Measurements from ENCODE around the gene NPAS3.

The NPAS3 gene

GRCh38 chr14:33441633-33442032 lies 503.0 kb downstream of the NPAS3 start:
- no peak overlapping the region for H3K4me3 ChIP-seq (ENCODE audit: low read depth, low read length)
- TF ChIP-seq CTCF (IDR thresholded peaks at IDR 0.05; ENCODE audit: insufficient read depth, low read depth, low read length, missing control alignments) = no peak
- DNase-seq (ENCODE audit: low read depth) = no peak

- no peak overlapping the region for H3K4me3 ChIP-seq (ENCODE audit: low read depth, low read length)
- DNase-seq (ENCODE audit: low read depth) = no peak
- TF ChIP-seq CTCF (IDR thresholded peaks at IDR 0.05; ENCODE audit: insufficient read depth, low read depth, low read length, missing control alignments) = no peak
Observed at GRCh38 chr14:33444136-33444535, 505.5 kb downstream of the NPAS3 start.

GRCh38 chr14:33449268-33449667 lies 510.6 kb downstream of the NPAS3 start:
- H3K4me3 ChIP-seq (ENCODE audit: low read depth, low read length) = no peak overlapping the region
- no peak for DNase-seq (ENCODE audit: low read depth)
- no peak for TF ChIP-seq CTCF (IDR thresholded peaks at IDR 0.05; ENCODE audit: insufficient read depth, low read depth, low read length, missing control alignments)

GRCh38 chr14:33449703-33450395 lies 511.2 kb downstream of the NPAS3 start:
- DNase-seq (ENCODE audit: low read depth) = no peak
- no peak overlapping the region for H3K4me3 ChIP-seq (ENCODE audit: low read depth, low read length)
- no peak for TF ChIP-seq CTCF (IDR thresholded peaks at IDR 0.05; ENCODE audit: insufficient read depth, low read depth, low read length, missing control alignments)

- no peak for DNase-seq (ENCODE audit: low read depth)
- TF ChIP-seq CTCF (IDR thresholded peaks at IDR 0.05; ENCODE audit: insufficient read depth, low read depth, low read length, missing control alignments) = no peak
Observed at GRCh38 chr14:33450416-33450815, 511.7 kb downstream of the NPAS3 start.

GRCh38 chr14:33451211-33451610 lies 512.5 kb downstream of the NPAS3 start:
- DNase-seq (ENCODE audit: low read depth) = no peak
- no peak overlapping the region for H3K4me3 ChIP-seq (ENCODE audit: low read depth, low read length)
- no peak for TF ChIP-seq CTCF (IDR thresholded peaks at IDR 0.05; ENCODE audit: insufficient read depth, low read depth, low read length, missing control alignments)

More at GRCh38 chr14:33450416-33450815, 511.7 kb downstream of the NPAS3 start:
- H3K4me3 ChIP-seq (ENCODE audit: low read depth, low read length) = no peak overlapping the region

- no peak for TF ChIP-seq CTCF (IDR thresholded peaks at IDR 0.05; ENCODE audit: insufficient read depth, low read depth, low read length, missing control alignments)
- no peak for DNase-seq (ENCODE audit: low read depth)
- H3K4me3 ChIP-seq (ENCODE audit: low read depth, low read length) = no peak overlapping the region
Observed at GRCh38 chr14:33452995-33453394, 514.3 kb downstream of the NPAS3 start.
